ENCODE results near the gene RLF. TPM values are rescaled to one million over a fixed set of nuclear protein-coding genes. Genes with fewer than 3 reads are reported as not detected.

The RLF gene
- polyA plus RNA-seq (ENCODE audit: insufficient read length), result 28.4 TPM
- long read RNA-seq, donor 1, full-length matches to known transcripts, result 5 of 5 reads
- long read RNA-seq, donor 1, partial matches to known transcripts, result 0 of 5 reads
- long read RNA-seq, donor 1, other reads (novel, unspliced or antisense), result 0 of 5 reads
- long read RNA-seq, donor 2, full-length matches to known transcripts, result 2 of 18 reads
- long read RNA-seq, donor 2, partial matches to known transcripts, result 16 of 18 reads
- long read RNA-seq, donor 2, other reads (novel, unspliced or antisense), result 0 of 18 reads
- long read RNA-seq, donor 3, full-length matches to known transcripts, result 6 of 6 reads
- long read RNA-seq, donor 3, partial matches to known transcripts, result 0 of 6 reads
- long read RNA-seq, donor 3, other reads (novel, unspliced or antisense), result 0 of 6 reads
- long read RNA-seq, donor 4, result 0 reads
- long read RNA-seq, donor 5, full-length matches to known transcripts, result 5 of 5 reads
- long read RNA-seq, donor 5, partial matches to known transcripts, result 0 of 5 reads
- long read RNA-seq, donor 5, other reads (novel, unspliced or antisense), result 0 of 5 reads
- long read RNA-seq, donor 6, full-length matches to known transcripts, result 11 of 28 reads
- long read RNA-seq, donor 6, partial matches to known transcripts, result 17 of 28 reads
- long read RNA-seq, donor 6, other reads (novel, unspliced or antisense), result 0 of 28 reads
- long read RNA-seq, donor 7, full-length matches to known transcripts, result 6 of 6 reads
- long read RNA-seq, donor 7, partial matches to known transcripts, result 0 of 6 reads
- long read RNA-seq, donor 7, other reads (novel, unspliced or antisense), result 0 of 6 reads
- long read RNA-seq, donor 8, full-length matches to known transcripts, result 2 of 2 reads
- long read RNA-seq, donor 8, partial matches to known transcripts, result 0 of 2 reads
- long read RNA-seq, donor 8, other reads (novel, unspliced or antisense), result 0 of 2 reads

- DNase-seq, result peak; percentile 95
Observed at GRCh38 chr1:40161125-40161887, at the start of gene RLF. TSS of gene RLF (plus strand) at chr1:40161387. CDS start at chr1:40161400, 13 bp downstream.

- DNase-seq, result no peak
Observed at GRCh38 chr1:40114400-40114799, 46.8 kb upstream of the RLF start.

GRCh38 chr1:40120128-40120527, 41.1 kb upstream of the RLF start:
- no peak for DNase-seq

GRCh38 chr1:40122855-40123254, 38.3 kb upstream of the RLF start:
- no peak for DNase-seq

GRCh38 chr1:40130892-40131291, 30.3 kb upstream of the RLF start:
- DNase-seq, result no peak

GRCh38 chr1:40132383-40133311, 28.5 kb upstream of the RLF start:
- peak; percentile 18 for DNase-seq

- DNase-seq, result no peak
Observed at GRCh38 chr1:40133312-40133665, 27.9 kb upstream of the RLF start.

- no peak for DNase-seq
Observed at GRCh38 chr1:40133839-40134238, 27.3 kb upstream of the RLF start.

GRCh38 chr1:40140211-40140973, 20.8 kb upstream of the RLF start:
- no peak for DNase-seq

GRCh38 chr1:40141878-40142535, 19.2 kb upstream of the RLF start:
- no peak for DNase-seq

- DNase-seq, result peak; percentile 82
Observed at GRCh38 chr1:40143891-40144575, 17.2 kb upstream of the RLF start.

GRCh38 chr1:40151457-40152079, 9.6 kb upstream of the RLF start:
- no peak for DNase-seq

GRCh38 chr1:40153073-40153770, 8.0 kb upstream of the RLF start:
- DNase-seq, result peak; percentile 30

GRCh38 chr1:40155135-40155534, 6.1 kb upstream of the RLF start:
- no peak for DNase-seq

GRCh38 chr1:40155910-40156309, 5.3 kb upstream of the RLF start:
- DNase-seq, result no peak

GRCh38 chr1:40160806-40161124, 422 bp upstream of the RLF start:
- DNase-seq, result no peak

GRCh38 chr1:40161888-40162397, 756 bp downstream of the RLF start:
- DNase-seq, result peak; percentile 27

Data from left kidney (tissue), 8 donors.